T-helper 1 cell (primary cell): ENCODE results near the gene RABGAP1.

Source experiments
- DNase-seq, 5 donors: peaks; one replicate each; pipeline ENCODE4 v3.0.0-alpha.2; 2012 to 2020

The RABGAP1 gene

DNA sequence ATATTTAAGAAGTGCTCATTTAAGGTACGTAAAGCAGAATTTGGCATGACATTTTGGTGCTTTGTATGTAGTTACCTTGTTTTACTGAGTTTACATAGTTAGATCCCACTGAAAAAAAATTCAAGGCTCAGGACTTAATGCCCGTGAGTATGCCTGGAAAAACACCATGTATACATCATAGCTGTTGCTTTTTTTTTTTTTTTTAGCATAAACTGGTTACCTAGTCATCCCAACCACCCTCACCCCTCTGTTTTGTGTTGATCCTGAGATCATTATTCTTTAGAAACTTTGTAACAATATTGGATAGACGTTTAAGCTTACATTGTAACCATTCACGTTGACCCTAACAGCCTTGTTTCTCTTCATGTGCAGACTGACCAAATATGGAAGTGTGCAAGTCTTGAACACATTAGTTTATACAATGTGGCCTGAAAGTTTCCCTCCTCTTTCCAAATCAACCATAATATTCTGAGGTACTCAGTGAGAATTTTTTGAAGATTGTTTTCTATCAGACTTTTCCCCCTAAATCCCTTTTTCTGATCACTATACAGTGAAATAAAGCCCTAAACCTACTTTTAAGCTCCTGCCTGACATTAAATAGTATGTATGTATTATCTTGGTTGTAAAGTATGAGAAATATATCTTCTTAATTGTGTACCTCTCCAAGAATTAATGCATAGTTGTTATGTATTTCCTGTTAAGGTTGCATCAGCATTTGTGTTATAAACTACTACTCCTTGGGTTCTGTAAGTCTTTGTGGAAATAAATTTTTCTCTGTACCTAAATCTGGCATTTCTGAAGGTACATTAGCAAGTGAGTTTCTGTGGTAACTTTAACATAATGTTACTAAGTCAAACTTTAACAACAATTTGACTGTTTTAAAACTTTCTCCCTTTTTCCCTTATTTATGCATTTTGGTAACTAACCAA, 4.4 kb downstream of the RABGAP1 start:
- no peak for DNase-seq

DNA sequence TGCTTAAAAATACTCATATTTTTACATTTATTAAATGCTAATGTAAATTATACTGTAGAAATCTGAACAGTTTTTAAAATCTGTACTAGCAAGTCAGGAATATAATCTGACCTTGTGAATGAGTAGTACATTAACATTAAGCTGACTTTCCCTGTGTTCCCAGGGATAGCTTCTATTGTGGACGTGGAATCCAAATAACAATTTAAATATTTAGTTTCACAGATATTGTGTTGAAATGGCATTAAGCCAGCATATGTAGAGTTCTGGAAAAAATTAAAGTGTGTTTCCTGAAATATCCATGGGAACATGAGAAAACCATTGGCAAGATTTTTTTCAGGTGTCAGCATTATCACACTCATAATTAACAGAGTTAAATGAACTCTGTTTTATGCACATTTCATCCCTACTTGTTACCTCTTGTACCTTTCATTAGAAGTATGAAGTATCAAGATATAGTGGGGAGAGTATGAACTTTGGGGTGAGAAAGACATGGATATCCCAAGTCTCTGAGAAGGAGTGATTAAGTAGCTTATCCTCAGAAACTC, 5.7 kb downstream of the RABGAP1 start:
- DNase-seq = no peak

DNA sequence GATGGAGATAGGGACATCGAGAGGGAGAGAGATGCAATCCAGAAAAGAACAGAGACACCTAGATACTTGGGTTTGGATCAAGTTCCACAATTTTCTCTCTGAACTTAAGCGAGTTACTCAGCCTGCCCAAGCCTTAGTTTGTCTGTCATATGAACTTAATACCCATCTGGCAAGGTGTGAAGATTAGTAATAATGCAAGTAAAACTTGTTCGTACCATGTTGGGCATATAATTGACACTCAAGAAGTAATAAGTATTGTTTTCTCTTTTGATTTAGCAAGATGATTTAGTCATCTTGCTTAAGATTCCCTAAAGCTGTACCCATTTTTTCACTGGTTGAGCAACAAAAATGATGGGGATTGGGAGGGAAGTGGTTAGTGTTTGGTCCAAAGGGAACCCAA, 7.5 kb downstream of the RABGAP1 start:
- peak in 1 of 5 donors; percentile 56 for DNase-seq

DNA sequence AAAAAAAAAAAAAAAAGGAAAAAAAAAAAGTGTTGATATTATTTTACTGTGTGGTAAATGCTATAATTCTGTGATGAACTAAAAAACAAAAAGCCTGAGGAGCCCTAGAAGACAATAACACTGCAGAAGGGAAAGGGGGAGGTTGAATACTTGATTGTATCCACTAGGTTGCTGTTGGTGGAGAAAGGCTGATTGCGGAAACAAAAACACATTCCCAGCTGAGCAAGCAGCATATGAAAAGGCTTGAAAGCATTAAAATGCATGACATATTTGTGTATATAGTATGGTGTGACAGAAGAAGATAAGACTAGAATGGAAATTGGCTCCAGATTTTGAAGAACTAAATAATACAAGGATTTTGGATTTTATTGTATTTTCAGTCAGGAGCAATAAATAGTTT, 8.9 kb downstream of the RABGAP1 start:
- DNase-seq = no peak

DNA sequence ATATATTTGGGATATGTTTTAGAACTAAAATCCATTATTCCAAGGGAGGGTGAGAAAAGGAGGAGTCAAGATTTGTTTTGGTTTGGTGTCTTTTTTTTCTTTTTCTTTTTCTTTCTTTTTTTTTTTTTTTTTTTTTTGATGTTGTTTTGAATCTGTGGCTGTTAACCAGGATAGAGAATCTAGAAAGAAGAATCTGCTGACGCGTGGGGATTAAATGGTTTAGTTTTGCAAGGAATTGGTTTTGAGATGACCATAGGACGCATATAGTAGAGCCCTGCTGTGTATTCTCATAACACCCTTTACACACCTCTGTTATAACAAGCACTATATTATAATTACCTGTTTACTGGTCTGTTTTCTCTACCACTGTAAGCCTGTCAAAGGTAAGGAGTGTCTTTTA, 9.4 kb downstream of the RABGAP1 start:
- no peak for DNase-seq

DNA sequence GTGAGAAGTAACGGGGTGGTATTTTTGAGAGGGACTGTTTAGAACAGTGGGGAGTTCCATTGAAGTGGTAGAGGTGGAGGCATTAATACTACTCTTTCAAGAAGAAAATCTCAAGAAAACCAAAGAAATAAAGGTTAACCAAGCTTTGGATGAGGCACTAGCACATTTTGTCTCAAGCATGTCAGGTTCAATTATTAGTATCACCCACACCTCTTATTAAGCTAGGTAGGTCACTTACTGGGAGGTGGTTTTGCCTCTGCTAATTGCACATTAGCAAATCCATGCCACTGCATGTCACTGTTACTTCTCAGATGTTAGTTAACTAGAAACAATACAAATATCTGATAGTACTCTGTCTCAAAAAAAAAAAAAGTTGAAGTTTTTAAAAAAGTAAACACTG, 10.2 kb downstream of the RABGAP1 start:
- no peak for DNase-seq

DNA sequence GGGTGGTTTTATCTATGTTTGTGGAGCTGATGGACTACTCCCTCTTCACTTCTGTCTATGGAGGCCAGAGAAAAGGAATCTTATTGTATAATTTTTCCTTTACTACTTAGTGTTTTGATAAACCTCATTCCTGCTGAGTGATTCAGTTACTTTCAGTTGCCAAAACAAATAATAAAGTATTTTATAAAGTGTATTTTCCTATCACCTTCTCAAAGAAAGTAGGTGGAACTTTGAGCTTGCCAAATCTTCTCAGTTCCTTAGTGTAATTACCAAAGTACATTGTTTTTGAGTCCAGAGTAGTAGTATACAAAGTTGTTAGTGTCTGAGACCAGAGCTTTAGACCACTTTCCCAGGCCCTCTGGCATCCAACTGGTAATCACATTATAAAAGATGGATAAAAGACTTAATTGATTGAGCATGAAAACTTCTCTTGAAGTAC, 13.5 kb downstream of the RABGAP1 start:
- no peak for DNase-seq

DNA sequence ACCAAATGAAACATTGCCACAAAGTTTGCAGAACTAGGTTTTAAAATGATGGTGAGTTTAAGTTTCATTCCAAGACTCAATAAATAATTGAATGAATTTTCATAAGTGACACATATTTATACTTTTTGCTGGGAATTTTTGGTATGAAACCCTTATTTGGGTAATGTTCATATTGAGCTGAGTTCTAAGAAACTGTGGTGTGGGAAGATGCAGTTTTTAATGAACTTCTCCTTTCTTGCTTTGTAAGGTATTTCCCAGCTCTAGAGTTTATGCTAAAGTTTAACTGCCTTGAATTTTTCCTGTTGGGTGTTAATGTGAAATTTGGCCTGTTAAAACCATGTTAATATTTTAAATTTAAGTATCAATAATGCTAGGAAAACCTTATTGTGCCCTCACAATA, 15.1 kb downstream of the RABGAP1 start:
- DNase-seq = no peak

DNA sequence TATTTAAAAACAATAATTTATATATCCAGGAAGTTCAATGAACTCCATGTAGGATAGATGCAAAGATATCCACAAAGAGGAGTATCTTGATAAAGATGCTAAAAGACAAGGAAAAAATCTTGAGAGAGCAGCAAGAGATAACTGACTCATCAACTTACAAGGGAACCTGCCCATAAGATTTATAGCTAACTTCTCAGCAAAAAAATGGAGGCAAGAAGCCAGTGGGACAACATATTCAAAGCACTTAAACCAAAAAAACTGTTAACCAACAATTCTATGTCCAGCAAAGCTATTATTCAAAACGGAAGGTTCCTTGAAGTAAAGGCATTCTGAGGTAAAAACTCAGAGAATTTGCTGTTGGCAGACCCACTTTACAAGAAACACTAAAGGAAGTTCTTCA, 20.3 kb downstream of the RABGAP1 start:
- no peak for DNase-seq

DNA sequence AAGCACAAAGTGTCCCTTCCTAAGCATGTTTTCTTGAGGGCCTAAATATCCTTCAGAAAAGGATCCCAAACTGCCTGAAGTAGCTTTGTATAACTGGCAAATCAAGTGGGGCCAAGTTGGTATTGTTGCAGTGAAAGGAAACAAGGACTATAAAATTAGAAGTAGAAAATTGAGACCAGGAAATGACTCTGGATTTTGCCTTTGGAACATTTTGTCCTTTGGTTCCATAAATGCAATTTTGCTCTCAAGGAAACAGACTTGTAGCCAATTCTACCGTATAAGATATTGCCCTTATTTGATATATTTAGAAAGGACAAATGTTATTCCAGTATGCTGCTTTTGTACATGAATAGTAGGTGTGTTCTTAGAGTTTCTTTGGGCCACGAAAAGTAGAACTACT, 34.4 kb downstream of the RABGAP1 start:
- no peak for DNase-seq

DNA sequence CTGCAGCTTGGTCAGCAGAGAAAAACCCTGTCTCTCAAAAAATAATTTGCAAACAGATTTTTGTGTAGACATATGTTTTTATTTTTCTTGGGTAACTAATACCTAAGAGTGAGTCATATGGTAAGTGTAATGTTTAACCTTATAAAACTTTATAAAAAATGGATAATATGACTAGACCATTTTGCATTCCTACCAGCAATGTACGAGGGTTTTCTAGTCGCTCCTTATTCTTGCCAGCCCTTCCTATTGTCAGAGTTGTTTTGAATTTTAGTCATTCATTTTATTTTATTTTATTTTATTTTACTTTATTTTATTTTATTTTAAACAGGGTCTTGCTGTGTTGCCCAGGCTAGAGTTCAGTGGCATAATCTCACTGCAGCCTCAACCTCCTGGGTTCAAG, 37.8 kb downstream of the RABGAP1 start:
- no peak for DNase-seq

DNA sequence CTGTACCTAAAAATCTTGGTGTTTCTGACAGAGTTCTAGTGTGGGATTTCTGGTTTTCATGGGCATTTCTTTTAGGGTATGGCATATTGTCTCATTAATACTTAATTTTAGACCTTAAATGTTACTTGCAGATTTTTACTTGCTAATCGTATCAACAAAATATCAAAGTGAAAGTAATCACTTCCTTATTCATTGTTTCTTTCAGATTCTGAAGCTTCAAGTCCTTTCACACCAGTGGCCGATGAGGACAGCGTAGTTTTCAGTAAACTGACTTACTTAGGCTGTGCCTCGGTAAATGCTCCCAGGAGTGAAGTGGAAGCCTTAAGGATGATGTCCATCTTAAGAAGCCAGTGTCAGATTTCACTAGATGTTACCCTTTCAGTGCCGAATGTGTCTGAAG, 45.2 kb downstream of the RABGAP1 start:
- DNase-seq = no peak

DNA sequence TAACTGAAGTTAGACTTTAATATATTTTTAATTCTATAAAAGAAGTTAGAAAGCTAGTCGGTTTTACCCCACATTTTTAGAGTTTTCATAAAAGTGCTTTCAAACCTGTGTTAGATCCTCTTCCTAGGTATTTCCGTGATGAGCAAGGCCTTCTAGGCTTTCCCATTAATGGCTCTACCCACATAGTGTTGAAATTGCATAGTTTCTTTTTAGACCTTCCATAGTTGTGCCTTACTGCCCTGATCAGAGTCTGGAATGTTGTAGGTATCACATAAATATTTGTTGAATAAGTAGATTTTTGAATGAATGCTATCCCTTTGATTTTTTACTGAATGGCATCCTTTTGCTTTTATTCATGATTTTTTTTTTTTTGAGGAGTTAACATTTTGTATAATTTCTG, 47.3 kb downstream of the RABGAP1 start:
- DNase-seq = no peak

DNA sequence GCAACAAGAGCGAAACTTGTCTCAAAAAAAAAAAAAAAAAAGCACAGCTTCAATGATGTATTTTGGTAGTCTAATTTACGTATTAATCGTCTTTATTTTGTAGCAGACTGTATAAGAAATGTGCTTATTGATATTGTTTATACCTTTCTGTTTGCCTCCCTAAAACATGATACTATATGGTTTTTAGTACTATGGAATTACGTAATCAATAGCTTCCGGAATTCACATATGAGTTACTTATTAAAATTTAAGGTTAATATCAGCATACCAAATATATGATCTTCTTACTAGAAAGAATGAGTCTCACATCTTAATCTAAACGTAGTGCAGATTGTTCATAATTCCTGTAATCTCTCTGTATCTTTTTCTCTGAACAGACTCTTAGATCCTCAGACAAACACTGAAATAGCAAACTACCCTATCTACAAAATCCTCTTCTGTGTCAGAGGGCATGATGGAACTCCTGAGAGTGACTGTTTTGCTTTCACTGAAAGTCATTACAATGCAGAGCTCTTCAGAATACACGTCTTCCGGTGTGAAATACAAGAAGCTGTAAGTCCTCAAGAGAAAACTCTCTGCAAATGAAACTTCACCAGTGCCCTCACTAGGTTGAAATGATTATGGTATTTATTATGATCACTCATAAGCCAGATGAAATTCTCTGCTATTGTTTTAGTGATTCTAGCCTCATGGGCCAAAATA, 48.3 kb downstream of the RABGAP1 start:
- peak in 1 of 5 donors; percentile 59 for DNase-seq

DNA sequence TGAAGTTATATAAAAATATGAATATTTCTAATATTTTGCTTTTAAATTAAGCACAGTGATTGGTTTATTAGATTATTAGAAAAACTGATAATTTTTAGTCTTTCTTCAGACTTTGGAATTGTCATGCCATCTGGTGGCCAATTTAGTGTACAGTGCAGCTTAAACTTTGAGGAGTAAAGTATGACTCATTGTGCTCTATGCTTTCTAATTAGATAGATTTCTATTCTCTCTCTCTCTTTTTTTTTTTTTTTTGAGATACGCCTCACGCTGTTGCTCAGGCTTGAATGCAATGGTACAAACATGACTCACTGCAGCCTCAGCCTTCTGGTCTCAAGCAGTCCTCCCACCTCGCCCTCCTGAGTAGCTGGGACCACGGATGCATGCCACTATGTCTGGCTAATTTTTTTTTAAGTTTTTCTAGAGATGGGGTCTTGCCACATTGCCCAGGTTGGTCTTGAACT, 50.6 kb downstream of the RABGAP1 start:
- DNase-seq = peak in 2 of 5 donors; percentile 16 to 33

DNA sequence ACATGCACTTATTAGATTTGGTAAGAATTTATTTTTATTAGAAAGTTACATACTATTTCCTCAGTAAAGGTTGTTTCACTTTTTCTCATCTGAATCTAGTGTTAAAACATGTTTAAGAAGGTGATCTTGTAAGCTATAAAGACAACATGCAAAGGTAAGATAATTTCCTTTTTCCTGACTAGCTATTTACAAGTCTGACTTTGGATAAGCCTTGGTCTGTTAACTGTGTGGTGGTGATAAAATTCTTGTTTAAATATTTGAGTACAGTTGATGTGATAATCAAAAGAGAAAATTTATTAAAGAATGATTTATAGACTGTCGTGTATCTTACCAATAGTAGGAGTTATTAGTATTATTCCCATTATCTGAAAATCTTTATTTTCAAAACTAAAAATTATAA, 55.8 kb downstream of the RABGAP1 start:
- no peak for DNase-seq

DNA sequence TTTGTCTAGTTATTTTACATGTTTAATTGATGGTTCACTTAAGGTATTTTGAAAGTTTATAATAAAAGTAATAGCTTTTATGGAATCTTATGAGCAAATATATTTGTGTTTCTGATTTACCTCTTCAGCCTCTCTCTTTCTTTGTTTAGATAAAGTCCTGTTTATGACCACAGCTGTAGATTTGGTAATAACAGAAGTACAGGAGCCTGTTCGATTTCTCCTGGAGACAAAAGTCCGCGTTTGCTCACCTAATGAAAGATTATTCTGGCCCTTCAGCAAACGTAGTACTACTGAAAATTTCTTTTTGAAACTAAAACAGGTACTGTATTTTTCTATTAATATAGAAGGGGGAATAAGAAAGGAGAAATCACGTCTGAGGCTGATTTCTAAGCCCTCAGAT, 57.6 kb downstream of the RABGAP1 start:
- DNase-seq = no peak

DNA sequence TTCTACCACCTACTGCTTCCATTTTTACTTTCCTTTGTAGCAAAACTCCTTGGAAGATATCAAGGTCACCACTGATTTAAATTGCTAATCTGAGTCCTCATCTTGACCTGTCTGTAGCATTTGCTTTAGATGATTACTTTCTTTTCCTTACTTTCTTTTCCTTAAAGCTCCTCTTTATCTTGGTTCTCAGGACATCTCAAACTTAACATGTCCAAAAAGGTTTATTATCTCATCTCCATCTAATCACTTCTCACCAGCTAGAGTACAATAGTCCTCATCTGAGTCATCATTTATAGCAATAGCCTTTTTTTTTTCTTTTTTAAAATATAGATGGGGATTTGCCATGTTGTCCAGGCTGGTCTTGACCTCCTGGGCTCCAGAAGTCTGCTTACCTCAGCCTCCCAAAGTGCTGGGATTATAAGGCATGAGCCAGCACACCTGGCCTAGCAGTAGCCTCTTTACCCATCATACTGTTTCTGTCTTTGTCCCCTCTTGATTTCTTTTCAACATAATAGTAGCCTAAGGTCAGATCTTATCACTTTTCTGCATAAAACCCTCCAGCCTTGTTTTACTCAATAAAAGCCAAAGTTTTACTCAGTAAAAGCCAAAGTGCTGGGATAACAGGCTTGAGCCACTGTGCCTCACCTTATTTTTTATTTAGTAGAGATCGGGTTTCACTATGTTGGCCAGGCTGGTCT, 59.7 kb downstream of the RABGAP1 start:
- no peak for DNase-seq

DNA sequence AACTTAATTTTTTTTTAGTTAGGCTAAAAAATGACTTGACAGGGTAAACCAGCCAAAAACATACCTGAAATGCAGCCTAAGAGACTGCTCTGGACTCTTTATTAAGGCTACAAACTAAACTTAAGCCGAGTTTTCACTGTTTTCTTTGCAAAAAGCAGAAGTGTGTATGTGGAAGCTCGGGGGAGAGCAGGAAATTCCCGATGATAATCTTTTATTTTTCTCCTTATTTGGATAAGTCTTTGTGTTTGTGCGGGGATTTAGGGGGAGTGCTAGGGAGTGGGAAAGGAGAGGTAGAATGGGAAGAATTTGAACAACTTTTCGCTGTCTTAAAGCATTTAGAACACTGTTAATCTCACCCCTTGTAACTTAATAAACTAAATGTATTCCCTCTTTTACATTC, 61.9 kb downstream of the RABGAP1 start:
- no peak for DNase-seq

DNA sequence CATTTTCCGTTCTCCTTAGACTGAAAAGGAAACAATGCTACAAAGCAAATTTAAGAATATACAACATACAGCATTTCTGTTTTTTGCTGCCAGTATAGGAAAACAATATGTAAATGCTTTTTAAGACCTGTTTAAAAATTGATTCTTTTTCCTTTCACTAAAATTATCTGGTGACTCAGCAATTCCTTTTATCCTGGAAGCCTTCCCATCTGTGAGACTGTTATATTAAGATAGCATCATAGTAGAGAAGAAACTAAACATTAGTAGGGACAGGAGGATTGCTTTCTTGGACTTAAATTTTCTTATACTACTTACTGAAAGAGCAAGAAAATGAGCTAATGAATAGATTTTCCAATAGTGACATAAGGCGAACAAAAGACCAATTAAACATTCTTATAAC, 62.6 kb downstream of the RABGAP1 start:
- DNase-seq = no peak

DNA sequence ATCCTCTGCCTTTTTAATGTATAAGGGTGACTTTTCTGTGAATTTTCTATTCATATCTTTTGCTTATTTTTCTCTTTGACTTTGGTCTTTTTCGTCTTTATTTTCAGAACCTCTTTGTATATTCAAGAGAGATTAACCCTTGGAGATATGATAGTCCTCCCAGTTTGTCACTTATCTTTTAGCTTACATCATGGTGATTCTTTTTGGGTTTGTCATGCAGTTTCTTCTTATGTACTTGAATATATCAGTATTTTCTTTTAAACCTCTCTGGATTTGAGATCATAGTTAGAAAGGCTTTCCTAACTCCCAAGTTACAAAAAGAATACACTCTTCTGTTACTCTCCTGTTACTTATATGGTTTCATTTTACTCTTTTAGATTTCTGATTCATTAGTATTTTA, 65.1 kb downstream of the RABGAP1 start:
- DNase-seq = no peak

DNA sequence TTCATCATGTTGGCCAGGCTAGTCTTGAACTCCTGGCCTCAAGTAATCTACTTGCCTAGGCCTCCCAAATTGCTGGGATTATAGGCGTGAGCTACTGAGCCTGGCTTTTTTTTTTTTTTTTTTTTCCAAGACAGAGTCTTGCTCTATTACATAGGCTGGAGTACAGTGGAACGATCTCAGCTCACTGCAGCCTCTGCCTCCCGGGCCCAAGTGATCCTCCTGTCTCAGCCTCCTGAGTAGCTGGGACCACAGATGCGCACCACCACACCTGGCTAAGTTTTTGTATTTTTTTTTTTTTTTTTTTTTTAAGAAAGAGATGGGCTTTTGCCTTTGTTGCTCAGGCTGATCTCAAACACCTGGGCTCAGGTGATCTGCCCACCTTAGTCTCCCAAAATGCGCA, 66.4 kb downstream of the RABGAP1 start:
- no peak for DNase-seq

DNA sequence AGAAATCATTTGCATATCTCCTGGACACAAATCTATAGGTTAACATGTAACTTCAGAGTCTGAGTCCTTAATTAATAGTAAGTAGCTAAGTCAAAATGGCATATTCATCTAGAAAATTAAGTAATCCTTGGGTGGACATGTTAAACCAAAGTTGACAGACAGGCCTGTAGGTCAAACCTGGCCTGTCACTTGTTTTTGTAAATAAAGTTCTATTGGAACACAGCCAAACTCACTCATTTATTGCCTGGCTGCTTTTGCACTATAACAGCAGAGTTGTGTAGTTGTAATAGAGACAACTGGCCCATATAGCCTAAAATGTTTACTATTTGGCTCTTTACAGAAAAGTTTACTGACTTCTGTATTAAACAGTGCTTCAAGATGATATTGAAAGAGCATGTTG, 68.1 kb downstream of the RABGAP1 start:
- DNase-seq = no peak
